Head of caudate nucleus (tissue), 42 donors: ENCODE data around the gene GIPC2.
"Not testable (repeated sequence)": the region's sequence is repeated elsewhere in the genome, so short reads cannot be mapped to it uniquely, and the experiment has no call there.

Source experiments
- DNase-seq, 42 donors: peaks; one replicate each; pipeline versions ENCODE4 v3.0.0 to v3.0.0-alpha.2; 2020 to 2021; ENCODE audit warnings: mixed read lengths in 7 of 42
- intact Hi-C: fragments of 100-400 bp; cut with DNase I; formaldehyde crosslinking; loops from one replicate; pipeline ENCODE4 v1.15.0; 2022

The GIPC2 gene

DNA sequence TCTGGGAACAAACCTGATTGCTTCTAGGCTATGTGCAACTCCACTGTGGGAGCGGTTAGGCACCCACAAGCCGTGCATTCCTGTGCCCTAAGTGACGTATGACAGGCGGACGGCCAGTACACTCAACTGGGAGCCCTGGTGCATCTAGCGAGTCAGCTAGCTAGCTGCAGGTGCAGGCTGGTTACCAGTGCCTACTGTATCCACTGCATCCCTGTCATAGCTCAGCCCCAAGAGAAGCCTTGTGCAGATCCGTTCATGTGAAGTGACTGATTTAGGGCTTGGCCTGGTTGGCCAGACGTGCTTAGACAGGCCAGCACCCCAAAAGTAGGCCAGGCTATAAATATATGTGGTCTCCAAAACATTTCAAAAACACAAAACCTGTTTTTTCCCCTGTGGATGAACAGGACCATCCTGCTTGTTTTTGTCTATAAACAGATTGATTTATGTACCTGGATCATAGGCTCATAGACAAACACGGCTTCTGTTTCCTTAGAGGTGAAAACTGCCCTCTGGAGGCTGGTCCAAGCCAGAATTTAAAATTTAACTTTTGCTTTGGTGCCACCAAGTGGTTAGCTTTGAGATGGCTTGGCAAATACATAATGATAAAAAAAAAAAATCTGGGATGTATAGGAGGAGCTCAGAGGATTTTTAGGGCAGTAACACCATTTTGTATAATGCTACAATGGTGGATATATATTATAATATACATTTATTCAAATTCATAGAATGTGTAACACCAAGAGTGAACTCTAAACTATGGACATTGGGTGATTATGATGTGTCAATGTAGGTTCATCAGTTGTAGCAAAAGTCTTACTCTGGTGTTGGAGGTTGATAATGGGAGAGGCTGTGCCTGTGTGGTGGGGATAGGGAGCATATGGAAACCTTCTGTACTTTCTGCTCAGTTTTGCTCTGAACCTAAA lies 68.5 kb downstream of the GIPC2 start:
- intact Hi-C loops = loop anchor here (10.0 kb wide), 1 partner anchor 139 kb away; the partner anchor contains the start of gene FUBP1
- DNase-seq = peak in 38 of 42 donors; percentile 29 to 86 (median 59)

DNA sequence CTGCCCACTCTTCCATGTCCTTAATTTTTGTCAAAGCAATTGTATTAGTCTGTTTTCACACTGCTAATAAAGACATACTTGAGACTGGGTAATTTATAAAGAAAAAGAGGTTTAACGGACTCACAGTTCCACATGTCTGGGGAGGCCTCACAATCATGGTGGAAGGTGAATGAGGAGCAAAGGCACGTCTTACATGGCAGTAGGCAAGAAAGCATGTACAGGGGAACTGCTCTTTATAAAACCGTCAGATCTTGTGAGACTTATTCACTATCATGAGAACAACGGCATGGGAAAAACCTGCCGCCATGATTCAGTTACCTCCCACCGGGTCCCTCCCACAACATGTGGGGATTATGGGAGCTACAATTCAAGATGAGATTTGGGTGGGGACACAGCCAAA lies 74.7 kb downstream of the GIPC2 start:
- intact Hi-C loops, DNase-seq: not testable (repeated sequence)

DNA sequence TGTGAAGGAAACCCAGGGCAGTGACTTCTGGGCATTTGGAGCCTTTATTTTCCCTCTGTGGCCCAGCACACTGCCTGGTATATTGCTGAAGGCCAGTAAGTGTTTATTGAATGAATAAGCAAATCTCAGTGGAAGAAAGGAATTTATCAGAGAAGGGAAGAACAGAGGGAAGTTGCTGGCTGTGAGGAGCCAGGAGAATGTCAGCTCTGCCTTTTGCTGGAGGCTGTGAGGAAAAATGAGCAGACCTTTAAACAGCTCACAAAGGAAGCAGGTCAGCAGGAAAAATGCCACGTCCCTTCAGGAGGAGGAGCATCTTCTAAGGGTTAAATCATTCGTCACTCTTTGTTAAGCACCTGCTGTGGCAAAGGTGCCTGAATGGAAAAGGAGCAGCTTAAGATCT lies 75.9 kb downstream of the GIPC2 start:
- intact Hi-C loops = no loop called here
- no peak for DNase-seq

DNA sequence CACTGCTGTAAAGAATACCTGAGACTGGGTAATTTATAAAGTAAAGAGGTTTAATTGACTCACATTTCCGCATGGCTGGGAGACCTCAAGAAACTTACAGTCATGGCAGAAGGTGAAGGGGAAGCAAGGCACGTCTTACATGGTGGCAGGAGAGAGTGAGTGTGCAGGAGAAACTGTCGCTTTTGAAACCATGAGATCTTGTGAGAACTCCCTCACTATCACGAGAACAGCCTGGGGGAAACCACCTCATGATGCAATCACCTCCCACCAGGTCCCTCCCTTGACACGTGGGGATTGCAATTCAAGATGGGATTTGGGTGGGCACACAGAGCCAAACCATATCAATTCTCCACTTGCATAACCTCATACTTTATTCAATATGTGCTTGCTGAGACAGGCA lies 76.6 kb downstream of the GIPC2 start:
- intact Hi-C loops = no loop called here
- no peak for DNase-seq

DNA sequence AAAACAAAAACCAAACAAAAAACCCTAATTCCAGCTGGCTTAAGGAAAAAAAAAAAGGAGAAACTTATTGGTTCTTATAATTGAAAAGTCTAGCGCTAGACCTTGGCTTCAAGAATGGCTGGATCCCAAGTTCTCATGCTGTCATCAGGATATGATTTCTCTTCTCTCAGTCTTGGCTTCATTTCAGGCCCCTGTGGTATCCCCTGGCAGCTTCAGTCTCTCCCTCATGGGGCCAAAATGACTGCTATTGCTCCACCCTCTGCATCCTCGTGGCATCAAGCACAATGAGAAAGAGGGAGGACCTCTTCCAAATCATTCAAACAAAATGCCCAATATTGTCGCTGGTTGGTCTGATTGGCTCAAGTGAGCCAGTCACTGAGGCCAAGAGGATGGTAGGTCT lies 80.7 kb downstream of the GIPC2 start:
- intact Hi-C loops = no loop called here
- DNase-seq = no peak

DNA sequence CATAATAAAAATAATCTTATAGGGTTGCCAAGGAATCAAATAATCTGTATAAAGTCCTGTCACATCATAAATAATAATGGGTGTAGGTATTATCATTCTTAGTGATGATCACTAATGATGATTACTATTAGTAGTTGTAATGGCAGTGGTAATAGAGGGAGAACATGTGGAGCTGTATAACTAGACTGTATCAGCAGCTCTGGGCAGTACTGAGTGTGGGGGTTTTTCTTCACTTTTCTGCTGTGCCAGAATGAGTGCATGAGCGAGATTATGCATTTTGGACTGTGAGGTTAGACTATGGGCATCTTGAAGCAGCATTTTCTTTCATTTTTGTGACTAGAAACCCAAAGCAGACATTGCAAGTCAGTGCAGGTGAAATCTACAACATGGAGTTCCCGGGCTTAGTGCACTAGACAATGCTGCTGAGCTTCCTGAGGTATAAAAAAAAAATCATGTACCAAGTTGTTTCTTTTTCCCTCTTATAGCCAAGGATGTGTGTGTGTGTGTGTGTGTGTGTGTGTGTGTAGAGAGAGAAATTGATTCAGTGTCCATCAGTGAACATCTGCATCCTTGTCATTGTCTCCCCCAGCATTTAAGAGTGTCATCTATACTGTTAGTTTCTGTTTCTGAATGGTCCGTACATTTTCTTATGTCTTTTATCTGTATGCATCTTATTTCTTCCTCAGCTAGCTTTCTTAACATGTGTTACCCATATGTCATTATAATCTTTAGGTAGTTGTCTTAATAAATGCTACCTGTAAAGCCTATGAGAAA lies 86.6 kb downstream of the GIPC2 start:
- intact Hi-C loops = loop anchor here (10.0 kb wide), 1 partner anchor 542 kb away; no protein-coding TSS in a partner anchor
- no peak for DNase-seq

DNA sequence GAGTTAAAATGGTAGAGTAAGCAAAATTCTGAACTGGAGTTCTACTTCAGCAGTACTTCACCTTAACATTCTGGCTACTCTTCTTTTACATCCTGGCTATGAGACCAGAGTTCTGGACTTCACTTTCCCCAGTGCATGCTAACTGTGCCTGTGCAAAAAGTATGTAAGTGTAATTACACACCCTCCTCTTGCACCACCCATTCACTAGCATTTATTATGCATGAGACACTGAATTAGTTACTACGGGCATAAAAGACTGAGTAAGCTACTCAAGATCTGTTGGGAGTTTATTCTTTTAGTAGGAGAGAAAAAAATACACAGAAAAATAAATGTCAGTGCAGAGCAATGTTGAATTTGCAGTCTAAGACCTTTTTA lies 87.2 kb downstream of the GIPC2 start:
- no peak for DNase-seq
- intact Hi-C loops = loop anchor here (10.0 kb wide), 1 partner anchor 542 kb away; no protein-coding TSS in a partner anchor

DNA sequence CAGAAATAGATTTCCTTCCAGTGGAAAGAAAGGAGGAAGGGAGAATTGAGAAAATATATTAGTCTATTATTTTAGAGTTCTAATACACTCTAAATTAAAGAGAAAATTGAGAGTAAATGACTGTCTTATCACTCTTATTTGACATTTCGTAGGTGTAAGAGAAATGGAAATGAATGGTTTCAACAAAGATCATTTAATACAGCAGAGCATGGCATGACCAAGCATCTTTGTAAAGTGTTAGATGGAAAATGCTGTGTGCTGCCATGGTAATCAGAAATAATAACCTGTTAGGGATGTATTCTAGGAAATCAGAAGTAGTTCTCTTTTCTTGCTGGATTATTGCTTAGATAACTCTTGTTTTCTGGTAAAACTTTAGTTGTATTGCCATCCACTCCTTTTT lies 90.9 kb downstream of the GIPC2 start:
- intact Hi-C loops = loop anchor here (10.0 kb wide), 1 partner anchor 538 kb away; no protein-coding TSS in a partner anchor
- DNase-seq = no peak

DNA sequence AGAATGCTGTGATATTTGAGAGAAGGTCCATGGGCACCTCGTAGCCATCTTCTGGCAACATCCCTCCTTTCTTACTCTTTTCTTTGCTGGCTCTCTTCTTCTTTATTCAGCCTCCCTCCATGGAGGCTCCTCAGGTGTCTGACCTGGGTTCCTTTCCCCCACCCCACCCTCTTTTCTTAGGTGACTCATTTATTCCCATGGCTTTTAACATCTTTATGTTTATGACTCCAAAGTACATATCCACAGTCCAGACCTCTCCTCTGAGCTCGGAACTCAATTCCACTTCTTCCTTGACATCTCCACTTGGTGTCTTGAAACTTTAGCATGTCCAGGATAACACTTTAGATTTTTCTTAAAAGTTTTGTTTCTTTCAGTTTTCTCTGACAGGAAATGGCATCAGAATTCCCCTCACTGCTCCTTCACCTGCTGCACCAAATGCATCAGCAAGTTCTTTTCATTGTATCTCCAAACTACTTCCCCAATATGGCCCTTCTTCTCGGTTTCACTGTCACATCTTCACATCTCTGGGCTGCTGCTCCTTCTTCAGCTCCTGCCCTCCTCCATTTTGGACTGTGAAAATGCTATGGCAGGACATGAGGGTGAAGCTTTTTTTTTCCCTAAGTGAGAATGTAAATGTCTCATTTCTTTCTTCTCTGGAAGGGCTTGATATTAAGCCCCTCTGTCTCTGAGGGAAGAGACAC lies 95.9 kb downstream of the GIPC2 start:
- no peak for DNase-seq
- intact Hi-C loops = loop anchor here (10.0 kb wide), 1 partner anchor 463 kb away; no protein-coding TSS in a partner anchor

DNA sequence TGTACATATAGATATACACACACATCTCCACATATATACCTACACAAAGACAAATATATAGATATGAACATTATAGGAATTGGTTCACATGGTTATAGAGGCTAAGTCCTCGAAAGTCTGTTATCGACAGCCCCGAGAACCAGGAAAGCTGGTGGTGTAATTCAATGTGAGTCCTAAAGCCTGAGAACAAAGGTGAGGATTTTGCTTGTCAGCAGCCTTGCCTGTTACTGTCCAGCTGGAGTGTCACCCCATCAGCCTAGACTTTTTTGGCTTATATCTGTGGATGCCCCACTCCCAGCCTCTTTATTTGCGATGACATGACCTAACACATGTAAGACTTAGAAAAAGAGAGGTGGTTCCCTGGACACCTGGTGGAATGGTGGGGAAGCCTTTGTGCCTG lies 97.0 kb downstream of the GIPC2 start:
- intact Hi-C loops = loop anchor here (10.0 kb wide), 1 partner anchor 462 kb away; no protein-coding TSS in a partner anchor
- no peak for DNase-seq

DNA sequence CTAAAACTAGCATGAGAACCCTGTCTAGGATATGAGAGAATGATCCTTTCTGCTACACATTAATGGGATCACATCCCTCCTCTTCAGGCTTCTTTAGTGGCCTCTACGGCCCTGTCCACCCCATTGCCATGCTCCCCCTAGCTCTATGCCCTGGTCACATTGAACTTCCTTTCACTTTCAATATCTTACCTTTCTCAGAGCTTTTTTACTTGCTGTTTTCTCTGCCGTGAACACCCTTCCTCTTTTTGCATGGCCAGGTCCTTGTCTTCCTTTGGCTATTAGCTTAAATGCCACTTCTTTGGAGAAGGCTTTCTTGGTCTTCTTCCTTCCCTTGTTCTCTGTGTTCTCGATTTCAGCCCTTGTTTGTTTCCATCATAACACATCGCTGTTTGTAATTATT lies 97.4 kb downstream of the GIPC2 start:
- intact Hi-C loops = loop anchor here (10.0 kb wide), 1 partner anchor 462 kb away; no protein-coding TSS in a partner anchor
- DNase-seq = no peak

DNA sequence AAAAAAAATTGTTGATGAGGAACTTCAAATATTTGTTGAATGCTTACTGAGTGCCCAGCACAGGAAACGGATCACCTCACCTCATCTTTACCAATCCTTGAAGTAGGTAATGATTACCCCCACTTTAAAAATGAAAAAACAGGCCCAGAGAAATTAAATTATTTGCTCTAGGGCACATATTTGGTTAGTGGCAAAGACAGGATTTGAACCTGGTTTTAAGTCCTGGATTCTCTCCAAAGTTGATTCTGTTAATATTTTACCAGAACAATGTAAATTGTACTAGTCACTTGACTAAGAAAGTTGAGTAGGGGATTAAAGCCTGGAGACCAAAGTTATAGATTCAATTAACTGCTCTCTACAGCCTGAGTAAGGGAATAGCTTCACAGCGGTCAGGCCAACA lies 97.9 kb downstream of the GIPC2 start:
- DNase-seq = no peak
- intact Hi-C loops = loop anchor here (10.0 kb wide), 1 partner anchor 461 kb away; no protein-coding TSS in a partner anchor

DNA sequence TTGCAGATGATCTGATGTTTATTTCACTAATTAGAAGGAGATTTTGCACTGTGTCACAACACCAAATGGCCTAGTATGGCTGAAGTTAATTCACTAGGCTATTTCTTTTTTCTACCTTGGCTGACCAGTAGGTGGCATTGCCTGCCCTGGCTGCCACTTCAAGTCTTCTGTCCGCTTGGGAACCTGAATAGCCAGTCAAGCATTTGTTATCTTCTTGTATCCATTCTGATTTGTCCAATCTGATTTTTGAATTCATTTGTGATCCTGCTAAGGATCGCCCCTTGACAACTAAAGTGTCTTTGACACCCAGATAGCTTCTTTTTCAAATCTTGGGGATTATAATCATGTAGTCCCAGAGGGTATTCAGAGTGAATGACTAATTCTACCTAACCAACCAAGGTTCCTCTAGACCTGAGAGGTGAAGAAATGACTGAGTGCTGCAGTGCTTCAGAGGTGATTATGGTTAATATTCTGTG lies 99.4 kb downstream of the GIPC2 start:
- DNase-seq = peak; percentile 12 to 78 (median 47)
- intact Hi-C loops = loop anchor here (10.0 kb wide), 1 partner anchor 460 kb away; no protein-coding TSS in a partner anchor

DNA sequence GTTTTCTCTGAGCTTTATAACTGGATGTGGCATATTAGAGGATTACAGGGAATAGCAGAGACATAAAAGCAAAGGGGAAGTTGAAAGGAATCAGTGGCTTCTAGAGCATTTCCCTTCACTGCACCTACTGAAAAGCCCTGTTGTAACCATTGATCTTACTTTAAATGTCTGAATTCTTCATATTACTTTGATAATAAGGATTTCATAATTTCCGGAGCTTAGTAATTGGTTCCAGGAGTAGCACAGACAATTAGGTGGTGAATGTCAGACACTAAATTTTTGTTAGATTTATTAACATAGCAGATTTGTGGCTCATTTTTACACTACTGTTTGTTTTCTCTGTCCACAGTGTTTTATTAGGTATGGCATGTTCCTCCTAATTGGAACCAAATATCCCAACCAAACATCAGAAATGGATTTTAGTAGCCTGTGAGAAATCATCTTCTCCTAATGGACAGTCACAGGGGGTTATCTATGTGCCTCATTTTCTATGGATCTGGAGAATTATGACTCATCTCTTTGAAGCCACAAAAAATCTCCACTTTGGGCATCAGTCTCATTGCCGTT lies 100.5 kb downstream of the GIPC2 start:
- no peak for DNase-seq
- intact Hi-C loops = loop anchor here (10.0 kb wide), 1 partner anchor 459 kb away; no protein-coding TSS in a partner anchor

DNA sequence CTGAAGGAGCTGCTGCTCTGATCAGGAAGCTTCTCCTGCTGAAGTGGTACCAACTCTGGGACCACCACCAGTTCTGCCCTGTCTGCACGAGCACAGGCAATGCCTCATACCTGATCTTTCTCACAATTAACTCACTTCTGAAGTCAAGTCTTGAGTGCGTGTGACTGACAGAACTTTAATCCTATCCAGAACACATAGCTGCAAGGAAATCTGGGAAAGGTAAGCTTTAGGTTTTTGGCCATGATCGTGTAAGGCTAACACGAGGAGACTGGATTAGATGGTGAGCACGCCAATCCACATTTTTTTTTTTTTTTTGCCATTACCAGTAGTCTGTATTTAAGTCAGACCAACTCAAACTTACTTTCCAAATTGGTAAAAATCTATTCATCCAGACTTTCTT lies 101.3 kb downstream of the GIPC2 start:
- no peak for DNase-seq
- intact Hi-C loops = loop anchor here (10.0 kb wide), 1 partner anchor 458 kb away; no protein-coding TSS in a partner anchor

DNA sequence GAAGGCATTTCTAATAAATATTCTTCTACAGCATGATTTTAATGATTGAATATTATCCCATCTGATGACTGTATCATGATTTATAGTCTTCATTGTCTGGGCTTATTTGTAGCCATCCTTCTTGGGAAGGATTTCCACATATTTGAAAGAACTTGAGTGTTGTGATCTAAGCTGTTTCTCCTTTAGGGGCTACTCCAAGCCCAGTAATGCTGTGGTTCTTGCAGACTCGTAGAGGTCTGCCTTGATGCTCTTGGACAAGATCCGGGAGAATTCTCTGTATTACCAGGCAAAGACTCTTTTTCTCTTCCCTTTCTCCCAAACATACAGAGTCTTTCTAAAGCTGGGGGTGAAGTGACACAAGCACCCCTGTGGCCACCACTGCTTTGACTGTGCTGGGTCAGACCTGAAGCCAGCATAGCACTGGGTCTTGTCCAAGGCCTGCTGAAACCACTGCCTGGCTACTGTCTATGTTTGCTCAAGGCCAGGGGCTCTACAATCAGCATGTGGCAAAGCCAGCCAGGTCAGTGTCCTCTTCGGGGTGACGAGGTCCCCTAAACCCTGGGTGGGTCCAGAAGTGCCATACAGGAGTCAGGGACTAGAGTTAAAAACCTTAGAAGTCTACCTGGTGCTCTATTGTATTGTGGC lies 107.4 kb downstream of the GIPC2 start:
- DNase-seq = no peak
- intact Hi-C loops = no loop called here

DNA sequence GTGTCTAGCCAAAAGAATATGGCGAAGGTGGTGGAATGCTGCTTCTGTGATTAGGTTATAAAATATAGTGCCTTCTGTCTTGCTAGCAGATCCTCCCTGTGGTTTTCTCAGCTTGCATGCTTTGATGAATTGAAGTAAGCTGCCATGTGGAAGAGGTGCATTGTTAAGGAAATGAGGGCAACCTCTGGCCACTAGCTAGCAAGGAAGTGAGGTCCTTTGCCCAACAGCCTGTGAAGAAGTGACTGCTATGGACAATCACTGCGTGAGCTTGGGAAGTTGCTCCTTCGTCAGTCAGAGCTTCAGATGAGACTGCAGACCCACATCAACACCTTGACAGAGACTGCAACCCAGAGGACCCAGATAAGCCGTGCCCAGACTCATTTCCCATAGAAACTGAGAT lies 109.4 kb downstream of the GIPC2 start:
- intact Hi-C loops = no loop called here

More for the DNA sequence above, 109.4 kb downstream of the GIPC2 start:
- DNase-seq = no peak
